HG03135 (cell line): ENCODE measurements around the gene RBM14.
"Not testable (repeated sequence)": the region's sequence is repeated elsewhere in the genome, so short reads cannot be mapped to it uniquely, and the experiment has no call there.

Experiments used
- ATAC-seq: cut with Tn5 transposase; IDR thresholded peaks from one replicate; pipeline ENCODE4 v1.9.1; 2021; ENCODE audit warnings: mild to moderate bottlenecking, moderate library complexity; ENCODE audit not compliant: unreplicated experiment

RBM14 gene

DNA sequence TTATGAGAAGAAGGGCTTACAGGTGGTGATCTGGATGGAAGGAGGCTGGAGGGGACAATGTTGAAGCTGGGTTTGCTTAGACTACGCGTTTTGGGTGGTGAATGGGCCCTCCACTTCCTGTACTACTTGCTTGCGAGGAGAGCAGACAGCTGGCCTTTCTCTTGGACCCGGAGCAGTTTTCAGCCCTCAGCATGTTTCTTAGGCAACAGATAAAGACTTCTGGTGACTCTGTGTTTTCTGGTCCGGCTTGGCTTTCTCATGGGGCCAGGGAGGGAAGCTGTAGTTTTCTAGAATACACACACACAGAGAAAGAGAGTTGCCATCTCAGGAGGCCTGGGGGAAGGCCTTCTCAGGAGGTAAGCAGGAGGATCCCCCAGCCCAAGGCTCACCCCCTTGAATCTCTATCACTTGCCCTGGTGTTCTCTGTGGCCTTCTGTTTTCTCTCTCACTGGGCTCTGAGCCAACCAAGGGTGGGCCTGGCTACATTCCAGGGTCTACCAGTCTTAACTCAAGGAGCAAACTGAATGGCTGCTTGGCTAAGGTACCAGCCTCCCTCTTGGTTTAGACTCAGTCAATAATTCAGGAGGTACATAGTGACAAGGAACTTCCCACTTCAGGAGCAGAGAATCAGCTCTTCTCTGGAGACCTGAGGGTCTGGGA lies 21.1 kb upstream of the RBM14 start:
- ATAC-seq: no peak

GRCh38 chr11:66598993-66599392 lies 17.4 kb upstream of the RBM14 start:
- ATAC-seq: no peak

DNA sequence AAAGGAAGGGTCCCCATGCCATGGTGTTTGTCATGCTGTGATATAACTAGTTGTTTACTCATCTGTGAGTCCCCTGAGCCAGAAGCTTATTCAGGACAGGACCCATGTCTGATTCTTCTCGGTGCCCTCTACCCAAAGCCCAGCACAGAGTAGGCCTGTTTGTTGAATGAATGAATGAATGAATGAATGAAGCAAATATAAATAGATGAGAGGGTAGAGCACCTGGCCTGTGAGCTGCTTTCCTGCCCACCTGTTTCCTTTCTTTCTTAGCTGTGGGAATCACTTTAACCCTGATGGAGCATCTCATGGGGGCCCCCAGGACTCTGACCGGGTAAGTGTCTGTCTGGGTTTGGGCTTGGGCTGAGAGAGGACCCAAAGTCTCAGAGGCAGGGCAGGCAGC lies 16.2 kb upstream of the RBM14 start:
- no peak for ATAC-seq

GRCh38 chr11:66600631-66601233 lies 15.7 kb upstream of the RBM14 start:
- ATAC-seq: no peak

- ATAC-seq: no peak
These were observed 13.4 kb upstream of the RBM14 start for GRCh38 chr11:66603072-66603471.

GRCh38 chr11:66604155-66604554 lies 12.3 kb upstream of the RBM14 start:
- no peak for ATAC-seq

DNA sequence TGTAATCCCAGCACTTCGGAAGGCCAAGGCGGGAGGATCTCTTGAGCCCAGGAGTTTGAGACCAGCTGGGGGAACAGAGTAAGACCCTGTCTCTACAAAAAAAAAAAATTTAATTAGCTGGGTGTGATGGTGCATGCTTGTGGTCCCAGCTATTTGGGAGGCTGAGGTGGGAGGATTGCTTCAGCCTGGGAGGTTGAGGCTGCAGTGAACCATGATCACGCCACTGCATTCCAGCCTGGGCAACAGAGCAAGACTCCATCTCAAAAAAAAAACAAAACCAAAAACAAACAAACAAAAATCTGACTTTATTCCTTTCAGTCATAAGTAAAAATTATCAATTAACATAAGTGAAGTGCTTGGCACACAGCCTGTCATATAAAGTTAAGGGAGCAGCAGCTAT lies 9.8 kb upstream of the RBM14 start:
- ATAC-seq: not testable (repeated sequence)

- ATAC-seq: no peak
These were observed 9.2 kb upstream of the RBM14 start for GRCh38 chr11:66607126-66607834.

GRCh38 chr11:66609721-66610617 lies 6.5 kb upstream of the RBM14 start:
- no peak for ATAC-seq

- no peak for ATAC-seq
These were observed 4.0 kb upstream of the RBM14 start for GRCh38 chr11:66612458-66612857.

DNA sequence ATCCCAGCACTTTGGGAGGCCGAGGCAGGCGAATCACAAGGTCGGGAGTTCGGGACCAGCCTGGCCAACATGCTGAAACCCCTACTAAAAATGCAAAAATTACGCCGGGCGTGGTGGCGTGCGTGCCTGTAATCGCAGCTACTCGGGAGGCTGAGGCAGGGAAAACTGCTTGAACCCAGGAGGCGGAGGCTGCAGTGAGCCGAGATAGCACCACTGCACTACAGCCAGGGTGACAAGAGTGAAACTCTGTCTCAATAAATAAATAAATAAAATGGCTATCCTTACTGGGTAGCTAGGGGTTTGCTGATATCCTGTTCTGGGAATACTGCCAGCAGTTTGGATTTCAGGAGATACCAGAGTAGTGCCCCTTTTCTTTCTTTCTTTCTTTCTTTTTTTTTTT lies 2.4 kb upstream of the RBM14 start:
- no peak for ATAC-seq

- no peak for ATAC-seq
These were observed 865 bp downstream of the RBM14 start for GRCh38 chr11:66617155-66617834.

- no peak for ATAC-seq
These were observed 2.7 kb downstream of the RBM14 start for GRCh38 chr11:66619080-66619554.

DNA sequence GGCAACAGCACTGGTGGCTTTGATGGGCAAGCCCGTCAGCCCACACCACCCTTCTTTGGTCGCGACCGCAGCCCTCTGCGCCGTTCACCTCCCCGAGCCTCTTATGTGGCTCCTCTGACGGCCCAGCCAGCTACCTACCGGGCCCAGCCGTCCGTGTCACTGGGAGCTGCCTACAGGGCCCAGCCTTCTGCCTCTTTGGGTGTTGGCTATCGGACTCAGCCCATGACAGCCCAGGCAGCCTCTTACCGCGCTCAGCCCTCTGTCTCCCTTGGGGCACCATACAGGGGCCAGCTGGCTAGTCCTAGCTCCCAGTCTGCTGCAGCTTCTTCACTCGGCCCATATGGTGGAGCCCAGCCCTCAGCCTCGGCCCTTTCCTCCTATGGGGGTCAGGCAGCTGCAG lies 8.0 kb downstream of the RBM14 start:
- no peak for ATAC-seq

DNA sequence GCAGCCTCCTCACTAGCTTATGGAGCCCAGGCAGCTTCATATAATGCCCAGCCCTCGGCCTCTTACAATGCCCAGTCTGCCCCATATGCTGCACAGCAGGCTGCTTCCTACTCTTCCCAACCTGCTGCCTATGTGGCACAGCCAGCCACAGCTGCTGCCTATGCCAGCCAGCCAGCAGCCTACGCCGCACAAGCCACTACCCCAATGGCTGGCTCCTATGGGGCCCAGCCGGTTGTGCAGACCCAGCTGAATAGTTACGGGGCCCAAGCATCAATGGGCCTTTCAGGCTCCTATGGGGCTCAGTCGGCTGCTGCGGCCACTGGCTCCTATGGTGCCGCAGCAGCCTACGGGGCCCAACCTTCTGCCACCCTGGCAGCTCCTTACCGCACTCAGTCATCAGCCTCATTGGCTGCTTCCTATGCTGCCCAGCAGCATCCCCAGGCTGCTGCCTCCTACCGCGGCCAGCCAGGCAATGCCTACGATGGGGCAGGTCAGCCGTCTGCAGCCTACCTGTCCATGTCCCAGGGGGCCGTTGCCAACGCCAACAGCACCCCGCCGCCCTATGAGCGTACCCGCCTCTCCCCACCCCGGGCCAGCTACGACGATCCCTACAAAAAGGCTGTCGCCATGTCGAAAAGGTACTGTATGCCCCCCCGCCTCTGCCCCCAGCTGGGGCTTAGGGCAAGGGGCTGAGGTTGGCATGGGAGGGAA lies 8.8 kb downstream of the RBM14 start:
- no peak for ATAC-seq

- no peak for ATAC-seq
These were observed 9.3 kb downstream of the RBM14 start for GRCh38 chr11:66625752-66626149.

DNA sequence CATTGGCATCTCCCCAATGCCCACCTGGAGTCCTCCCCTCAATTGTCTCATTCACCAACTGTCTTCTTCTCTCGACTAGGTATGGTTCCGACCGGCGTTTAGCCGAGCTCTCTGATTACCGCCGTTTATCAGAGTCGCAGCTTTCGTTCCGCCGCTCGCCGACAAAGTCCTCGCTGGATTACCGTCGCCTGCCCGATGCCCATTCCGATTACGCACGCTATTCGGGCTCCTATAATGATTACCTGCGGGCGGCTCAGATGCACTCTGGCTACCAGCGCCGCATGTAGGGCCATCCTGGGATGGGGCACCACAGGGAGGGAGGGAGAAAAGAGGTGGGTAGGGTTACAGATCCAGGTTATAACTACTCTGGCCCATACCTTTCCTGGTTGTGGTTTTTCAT lies 10.0 kb downstream of the RBM14 start:
- no peak for ATAC-seq

DNA sequence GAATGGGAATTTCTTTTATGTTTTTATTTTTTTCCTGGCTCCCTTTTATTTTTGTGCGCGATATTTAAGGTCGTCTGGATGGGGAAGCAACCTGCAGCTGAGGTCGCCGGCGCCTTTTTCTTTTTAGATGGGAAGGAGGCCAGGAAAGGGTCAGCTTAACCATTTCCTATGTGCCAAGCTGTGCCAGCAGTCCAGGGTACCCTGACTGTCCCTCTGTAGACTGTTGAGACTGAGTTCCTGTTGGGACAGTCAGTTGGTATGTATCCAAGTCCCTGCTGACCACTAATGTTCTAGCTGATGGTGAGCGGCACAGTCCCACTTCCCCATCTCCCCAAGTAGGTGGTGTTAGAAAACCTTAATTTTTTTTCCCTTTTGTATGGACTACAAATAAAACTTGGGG lies 10.5 kb downstream of the RBM14 start:
- ATAC-seq: no peak

DNA sequence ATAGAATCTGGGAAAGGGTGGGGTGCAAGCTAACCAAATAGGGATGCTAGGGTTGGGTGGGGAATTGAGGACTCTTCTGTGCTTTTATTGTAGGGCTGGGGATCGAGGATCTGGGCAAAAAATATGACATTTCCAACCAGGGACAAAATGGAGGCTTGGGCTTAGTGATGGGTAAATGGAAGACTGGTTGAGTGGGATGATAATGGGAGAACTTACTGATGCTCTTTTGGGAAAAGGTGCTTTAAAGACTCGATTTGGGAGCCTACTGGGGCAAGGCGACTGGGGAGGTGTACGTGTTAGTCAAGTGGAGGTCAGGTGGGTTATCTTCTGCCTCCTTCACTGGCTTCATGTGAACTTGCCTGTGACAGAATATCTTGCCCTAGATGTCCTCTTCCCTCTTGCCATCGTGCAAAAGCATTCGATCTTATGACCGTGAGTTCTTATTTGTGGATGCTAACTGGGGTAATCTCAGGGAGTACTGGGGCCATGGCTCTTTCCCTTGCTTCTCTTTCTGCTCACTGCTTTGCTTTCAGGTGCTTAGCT lies 11.7 kb downstream of the RBM14 start:
- no peak for ATAC-seq

DNA sequence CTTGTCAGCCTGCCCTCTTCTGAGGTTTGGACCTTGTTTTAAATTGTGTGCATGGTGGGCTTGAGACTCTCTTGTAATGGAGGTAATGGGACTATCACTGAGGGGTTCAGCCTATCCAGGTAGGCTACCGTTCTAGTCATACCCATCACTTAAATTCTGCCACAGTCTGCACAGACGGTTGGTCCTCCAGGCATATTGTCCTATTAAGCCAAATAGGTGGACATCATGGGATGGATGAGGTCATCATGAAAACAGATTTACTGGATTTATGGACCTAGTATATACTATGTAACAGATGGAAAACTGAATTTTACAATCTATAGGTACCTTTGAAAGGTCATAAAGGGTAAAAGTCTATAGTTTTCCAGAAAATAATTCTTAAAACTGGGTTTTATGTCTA lies 12.9 kb downstream of the RBM14 start:
- ATAC-seq: no peak
